ENCODE results near the gene LRP1.

Gene LRP1

GRCh38 chr12:57154076-57154475 lies 25.8 kb downstream of the LRP1 start:
- DNase-seq (ENCODE audit: low read depth in 2 of 2), result no peak

GRCh38 chr12:57154804-57155434 lies 26.6 kb downstream of the LRP1 start:
- no peak for DNase-seq (ENCODE audit: low read depth in 2 of 2)

GRCh38 chr12:57156701-57157403 lies 28.6 kb downstream of the LRP1 start:
- DNase-seq (ENCODE audit: low read depth in 2 of 2), result no peak

DNA sequence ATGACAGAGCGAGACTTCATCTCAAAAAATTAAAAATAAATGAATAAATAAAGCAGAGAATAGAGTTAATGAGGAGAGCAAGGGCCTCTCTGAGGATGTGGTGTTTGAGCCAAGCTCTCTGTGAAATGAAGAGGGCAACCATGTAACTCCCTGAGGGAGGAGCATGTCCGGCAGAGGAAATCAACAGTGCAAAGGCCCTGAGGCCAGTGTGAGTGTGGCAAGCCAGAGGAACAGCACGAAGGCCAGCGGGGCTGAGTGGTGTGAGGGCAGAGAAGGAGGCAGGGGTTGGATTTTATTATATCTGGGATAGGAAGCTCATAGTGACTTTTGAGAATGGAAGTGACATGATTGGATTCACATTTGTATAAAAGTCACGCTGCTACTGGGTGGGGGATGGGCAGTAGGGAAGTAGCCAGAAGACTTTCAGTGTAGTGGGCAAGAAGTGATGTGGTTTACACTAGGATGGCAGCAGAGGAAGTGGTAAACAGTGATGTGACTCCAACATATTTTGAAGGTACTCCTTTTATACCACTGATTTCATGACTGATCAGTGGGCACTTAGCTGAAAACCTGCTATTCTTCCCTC lies 29.4 kb downstream of the LRP1 start:
- DNase-seq (ENCODE audit: low read depth in 2 of 2), result no peak

- DNase-seq (ENCODE audit: low read depth in 2 of 2), result no peak
Measured at GRCh38 chr12:57158186-57158585, 29.9 kb downstream of the LRP1 start.

DNA sequence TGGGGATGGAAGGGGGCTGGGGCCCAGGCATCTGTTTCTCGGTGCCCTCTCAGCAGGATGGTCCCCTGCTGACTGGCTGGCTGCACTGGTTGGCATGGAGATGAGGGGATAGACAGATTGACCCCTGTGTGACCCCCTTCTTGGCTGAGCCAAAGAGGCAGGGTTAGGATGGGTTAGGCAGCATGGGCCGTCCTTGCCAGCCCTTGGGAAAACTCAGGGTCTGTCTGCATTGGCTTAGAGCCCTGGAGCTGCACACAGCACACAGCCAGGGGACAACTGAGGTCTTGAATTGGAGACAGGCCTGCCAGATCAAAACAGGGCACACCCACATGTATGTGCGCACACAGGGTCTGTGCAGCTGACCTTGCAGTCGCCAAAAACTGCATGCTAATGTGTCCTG lies 30.4 kb downstream of the LRP1 start:
- DNase-seq (ENCODE audit: low read depth in 2 of 2), result no peak

DNA sequence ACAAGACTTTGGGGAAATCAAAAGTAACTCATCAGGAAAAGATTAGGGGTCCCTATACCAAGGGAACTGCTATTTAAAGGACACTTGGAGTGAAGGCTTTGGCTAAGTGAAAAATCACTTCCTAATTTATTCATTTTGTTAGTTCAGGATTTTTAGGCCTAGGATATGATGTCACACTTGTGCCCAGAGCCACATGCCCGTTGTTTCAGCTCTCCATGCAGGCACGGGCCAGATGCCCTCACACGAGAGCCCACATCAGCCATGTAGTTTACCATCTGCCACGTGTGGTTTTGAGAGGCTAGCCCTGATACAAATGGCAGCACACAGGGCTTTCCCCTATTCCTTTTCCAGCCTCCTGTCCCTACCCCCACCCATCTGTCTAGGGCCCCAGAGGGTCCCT lies 31.0 kb downstream of the LRP1 start:
- no peak for DNase-seq (ENCODE audit: low read depth in 2 of 2)

- no peak for DNase-seq (ENCODE audit: low read depth in 2 of 2)
Measured at GRCh38 chr12:57160040-57160439, 31.8 kb downstream of the LRP1 start.

DNA sequence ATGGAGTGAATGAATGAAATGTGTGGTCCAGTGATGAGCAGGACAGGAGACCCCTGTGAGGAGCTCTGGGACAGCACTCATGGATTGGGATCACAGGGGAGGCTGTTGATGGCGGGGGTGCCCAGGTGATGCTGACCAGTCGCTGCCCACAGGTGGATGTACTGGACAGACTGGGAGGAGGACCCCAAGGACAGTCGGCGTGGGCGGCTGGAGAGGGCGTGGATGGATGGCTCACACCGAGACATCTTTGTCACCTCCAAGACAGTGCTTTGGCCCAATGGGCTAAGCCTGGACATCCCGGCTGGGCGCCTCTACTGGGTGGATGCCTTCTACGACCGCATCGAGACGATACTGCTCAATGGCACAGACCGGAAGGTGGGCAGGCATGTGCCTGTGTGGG lies 32.5 kb downstream of the LRP1 start:
- DNase-seq (ENCODE audit: low read depth in 2 of 2), result no peak

- DNase-seq (ENCODE audit: low read depth in 2 of 2), result no peak
Measured at GRCh38 chr12:57161491-57161890, 33.2 kb downstream of the LRP1 start.

DNA sequence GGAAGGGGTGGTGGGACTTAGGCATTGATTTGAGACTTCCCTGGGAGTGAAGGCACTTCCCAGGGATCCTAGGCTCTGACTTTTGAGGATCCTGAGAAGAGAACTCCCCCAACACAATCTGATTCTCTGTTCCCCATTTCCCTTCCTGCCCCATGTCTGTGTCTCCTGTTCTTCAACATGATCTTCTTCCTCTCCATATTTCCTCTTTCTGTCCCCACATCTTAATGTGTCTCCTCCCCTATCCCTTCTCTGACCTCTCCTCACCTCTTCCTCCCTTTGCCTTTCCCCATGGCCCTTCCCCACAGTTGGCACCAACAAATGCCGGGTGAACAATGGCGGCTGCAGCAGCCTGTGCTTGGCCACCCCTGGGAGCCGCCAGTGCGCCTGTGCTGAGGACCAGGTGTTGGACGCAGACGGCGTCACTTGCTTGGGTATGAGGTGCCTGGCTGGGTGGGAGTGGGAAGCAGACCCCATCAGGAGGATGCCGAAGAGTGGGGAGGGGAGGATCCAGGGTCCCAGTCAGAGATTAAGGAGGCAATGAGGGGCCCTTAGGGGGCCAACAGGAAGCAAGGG lies 34.4 kb downstream of the LRP1 start:
- no peak for DNase-seq (ENCODE audit: low read depth in 2 of 2)

DNA sequence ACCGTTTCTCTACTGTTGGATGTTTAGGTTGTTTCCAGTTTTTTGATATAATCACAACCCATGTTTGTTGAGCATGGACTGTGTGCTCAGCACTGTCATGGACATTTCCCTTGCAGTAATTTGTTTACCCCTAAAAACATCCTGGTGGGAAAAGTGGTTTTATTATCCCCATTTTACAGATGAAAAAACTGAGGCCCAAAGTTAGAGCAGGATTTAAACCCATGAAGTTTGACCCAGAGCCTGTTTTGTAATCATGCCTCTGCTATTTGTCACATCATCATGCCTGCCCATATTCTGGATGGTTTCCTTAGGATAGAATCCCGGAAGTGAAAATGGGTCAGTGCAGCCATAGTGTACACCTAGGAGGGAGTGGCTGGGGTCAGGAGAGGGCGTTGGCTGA lies 36.2 kb downstream of the LRP1 start:
- DNase-seq (ENCODE audit: low read depth in 2 of 2), result no peak

- no peak for DNase-seq (ENCODE audit: low read depth in 2 of 2)
Measured at GRCh38 chr12:57164966-57165625, 36.8 kb downstream of the LRP1 start.

- no peak for DNase-seq (ENCODE audit: low read depth in 2 of 2)
Measured at GRCh38 chr12:57165741-57166140, 37.5 kb downstream of the LRP1 start.

DNA sequence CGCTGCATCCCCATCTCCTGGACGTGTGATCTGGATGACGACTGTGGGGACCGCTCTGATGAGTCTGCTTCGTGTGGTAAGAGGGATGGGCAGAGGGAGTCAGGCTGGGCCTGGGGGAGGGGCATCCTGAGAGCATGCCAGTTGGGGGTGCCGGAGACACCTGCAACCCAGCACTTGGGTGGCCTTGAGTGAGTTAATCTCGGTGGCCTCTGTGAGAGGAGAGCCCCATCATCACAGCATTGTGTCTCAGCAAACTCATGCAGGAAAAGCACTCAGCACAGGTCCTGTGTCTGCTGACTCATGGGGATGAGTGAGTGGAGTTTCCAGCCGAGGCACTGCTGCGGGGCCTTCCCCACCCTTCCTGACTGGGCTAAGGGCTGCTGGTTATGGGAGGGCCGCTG lies 38.7 kb downstream of the LRP1 start:
- DNase-seq (ENCODE audit: low read depth in 2 of 2), result peak; percentile 38 to 42

DNA sequence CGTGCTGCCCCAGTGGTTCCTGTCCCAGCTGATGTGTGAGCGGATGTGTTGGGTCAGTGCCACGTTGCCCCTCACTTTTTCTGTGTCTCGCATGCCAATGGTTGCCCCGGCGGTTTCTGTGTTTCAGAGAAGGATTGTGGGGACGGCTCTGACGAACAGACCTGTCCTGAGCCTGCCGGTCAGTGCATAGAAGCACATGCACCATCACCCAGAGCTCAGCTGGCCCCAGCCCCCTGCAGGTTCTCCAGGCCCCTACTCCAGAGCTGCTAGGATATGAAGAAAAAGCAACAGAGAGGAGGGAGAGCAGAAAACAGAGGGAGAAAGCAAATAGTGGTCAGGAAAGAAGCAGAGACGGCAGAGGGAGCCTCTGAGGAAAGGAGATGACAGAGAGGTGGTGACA lies 39.8 kb downstream of the LRP1 start:
- DNase-seq (ENCODE audit: low read depth in 2 of 2), result no peak

- no peak for DNase-seq (ENCODE audit: low read depth in 2 of 2)
Measured at GRCh38 chr12:57169046-57169795, 40.9 kb downstream of the LRP1 start.

DNA sequence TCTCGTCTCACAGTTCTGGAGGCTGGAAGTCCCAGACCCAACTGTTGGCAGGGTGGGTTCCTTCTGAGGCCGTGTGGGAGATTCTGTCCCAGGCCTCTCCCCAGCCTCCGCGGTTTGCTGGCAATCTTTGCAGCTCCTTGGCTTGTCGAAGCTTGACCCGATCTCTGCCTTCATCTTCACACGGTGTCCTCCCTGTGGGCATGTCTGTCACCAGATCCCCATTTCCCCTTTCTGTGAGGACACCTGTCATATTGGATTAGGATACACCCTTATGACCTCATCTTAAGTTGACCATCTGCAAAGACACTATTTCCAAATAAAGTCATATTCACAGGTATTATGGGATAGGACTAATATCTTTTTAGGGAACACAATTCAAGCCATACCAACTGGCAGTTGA lies 41.7 kb downstream of the LRP1 start:
- no peak for DNase-seq (ENCODE audit: low read depth in 2 of 2)

- DNase-seq (ENCODE audit: low read depth in 2 of 2), result no peak
Measured at GRCh38 chr12:57170408-57170807, 42.1 kb downstream of the LRP1 start.

- DNase-seq (ENCODE audit: low read depth in 2 of 2), result no peak
Measured at GRCh38 chr12:57170927-57171326, 42.6 kb downstream of the LRP1 start.

DNA sequence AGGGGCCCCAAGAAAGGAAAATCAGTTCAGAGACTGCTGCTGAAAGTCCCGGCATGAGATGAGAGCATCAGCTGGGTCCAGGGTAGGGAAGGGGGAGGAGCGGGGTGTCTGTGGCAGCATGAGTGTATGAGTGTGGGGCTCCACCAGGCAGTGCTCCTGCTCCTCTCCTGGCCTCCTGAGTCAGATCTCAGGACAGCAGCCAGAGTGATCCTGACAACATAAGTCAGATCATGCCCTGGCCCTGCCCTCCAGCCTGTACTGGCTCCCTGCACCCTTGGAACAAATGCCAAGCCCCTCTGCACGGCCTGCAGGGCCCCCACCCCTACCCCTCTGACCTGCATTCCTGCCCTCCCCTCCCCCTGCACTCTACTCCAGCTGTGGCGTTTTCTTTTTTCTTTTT lies 43.4 kb downstream of the LRP1 start:
- no peak for DNase-seq (ENCODE audit: low read depth in 2 of 2)

DNA sequence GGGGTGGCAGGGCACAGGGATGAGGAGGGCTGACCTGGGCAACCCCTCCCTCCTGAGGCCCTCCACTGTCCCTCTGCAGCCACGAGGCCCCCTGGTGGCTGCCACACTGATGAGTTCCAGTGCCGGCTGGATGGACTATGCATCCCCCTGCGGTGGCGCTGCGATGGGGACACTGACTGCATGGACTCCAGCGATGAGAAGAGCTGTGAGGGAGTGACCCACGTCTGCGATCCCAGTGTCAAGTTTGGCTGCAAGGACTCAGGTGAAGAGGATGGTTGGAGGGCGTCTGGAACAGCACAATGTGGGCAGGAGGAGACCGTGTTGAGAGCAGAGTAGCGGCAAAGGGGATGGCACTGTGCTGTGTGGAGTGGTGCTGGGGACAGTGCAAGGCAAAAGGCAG lies 44.8 kb downstream of the LRP1 start:
- DNase-seq (ENCODE audit: low read depth in 2 of 2), result no peak
